Measurements from ENCODE around the gene MICALL1. TPM values are rescaled to one million over a fixed set of nuclear protein-coding genes. Genes with fewer than 3 reads are reported as not detected.

Gene MICALL1
- total and polyA plus RNA-seq, 2 experiments from 2014 or later: 8.0 to 41.4 TPM

DNA sequence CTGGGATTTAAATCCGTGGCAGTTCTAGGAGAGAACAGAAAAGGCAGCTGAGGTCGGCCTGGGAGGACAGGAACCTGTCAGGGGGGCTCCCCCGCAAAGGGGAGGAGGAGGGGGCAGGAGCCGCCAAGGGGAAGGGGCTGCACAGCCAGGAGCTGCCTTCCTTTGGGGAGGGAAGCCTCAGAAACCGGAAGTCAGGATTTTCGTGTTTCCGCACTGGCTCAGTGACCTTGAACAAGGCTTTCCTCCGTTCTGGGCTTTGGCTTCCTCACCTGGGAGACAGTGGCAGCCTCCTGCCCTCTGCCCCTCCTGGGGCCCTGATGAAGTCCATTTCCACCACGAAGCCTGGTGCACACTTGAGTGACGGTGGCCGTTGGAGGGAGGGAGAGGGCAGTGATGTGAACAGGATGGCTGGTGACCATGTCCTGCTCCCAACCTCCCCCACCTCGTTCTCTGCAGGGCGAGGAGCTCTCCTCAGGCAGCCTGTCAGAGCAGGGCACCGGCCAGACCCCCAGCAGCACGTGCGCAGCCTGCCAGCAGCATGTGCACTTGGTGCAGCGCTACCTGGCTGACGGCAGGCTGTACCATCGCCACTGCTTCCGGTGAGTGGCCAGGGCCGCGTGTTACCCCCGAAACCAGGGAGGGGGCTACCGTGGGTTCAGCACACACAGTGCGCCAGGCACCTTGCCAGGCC lies 12.6 kb downstream of the MICALL1 start:
- in situ Hi-C loops (cut with MboI): no loop called here
- H3F3A ChIP-seq (ENCODE audit: insufficient read depth): no peaks in the 10 kb centered on the region
- TF ChIP-seq EZH2phosphoT487 (IDR thresholded peaks at IDR 0.05; ENCODE audit: insufficient read depth, low read depth): no peak
- no peak for TF ChIP-seq EZH2 (IDR thresholded peaks at IDR 0.05; ENCODE audit: insufficient read depth, poor library complexity, severe bottlenecking)
- H3K9ac ChIP-seq: no peak overlapping the region
- no peaks in the 10 kb centered on the region for H3K4me1 ChIP-seq (ENCODE audit: insufficient read depth)
- no peaks in the 10 kb centered on the region for H4K20me1 ChIP-seq (ENCODE audit: insufficient read depth)
- H3K9me2 ChIP-seq (ENCODE audit: insufficient read depth): no peaks in the 10 kb centered on the region
- H3K36me3 ChIP-seq (ENCODE audit: low read depth): peaks cover 48% of the 10 kb centered on the region
- no peaks in the 10 kb centered on the region for H3K9me3 ChIP-seq (ENCODE audit: low read depth)
- no peaks in the 10 kb centered on the region for H3K27me3 ChIP-seq (replicated peaks; ENCODE audit: insufficient read depth)
- DNase-seq: no peak
- H3K27ac ChIP-seq: no peak overlapping the region
- H3K79me2 ChIP-seq (ENCODE audit: insufficient read depth): no peaks in the 10 kb centered on the region
- H2AFZ ChIP-seq: no peak overlapping the region
- H3K4me2 ChIP-seq (ENCODE audit: unreplicated experiment): no peak overlapping the region
- no peak overlapping the region for H3K4me3 ChIP-seq
- WGBS, 2 experiments (ENCODE audit: low coverage in 1 of 2, low lambda C conversion rate in 2 of 2, missing lambda C conversion rate in 2 of 2): 83 to 86% methylated on average over 20 to 23 of the region's 25 CpGs

DNA sequence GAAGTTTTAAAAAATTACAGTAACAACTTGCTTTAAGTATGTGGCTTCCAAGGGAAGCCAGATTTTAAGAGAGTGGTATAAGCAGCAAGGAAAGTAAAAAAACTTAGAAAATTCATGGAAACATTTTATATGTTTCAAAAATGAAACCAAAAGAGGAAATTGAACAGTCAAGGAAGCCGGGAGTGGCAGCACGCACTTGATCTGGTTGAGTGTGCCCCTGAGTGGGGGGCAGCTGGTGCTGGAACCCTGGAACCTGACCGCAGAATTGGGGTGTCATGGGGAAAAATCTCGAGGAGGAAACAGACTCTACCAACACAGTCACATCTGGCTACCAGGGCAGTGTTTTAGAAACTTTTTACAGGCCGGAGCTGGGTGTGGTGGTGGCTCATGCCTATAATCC lies 14.0 kb downstream of the MICALL1 start:
- Histone ChIP-seq H3K36me3 (ENCODE audit: low read depth) (peaks cover 41% of the 10 kb centered on the region), H3K9ac (no peak overlapping the region)

DNA sequence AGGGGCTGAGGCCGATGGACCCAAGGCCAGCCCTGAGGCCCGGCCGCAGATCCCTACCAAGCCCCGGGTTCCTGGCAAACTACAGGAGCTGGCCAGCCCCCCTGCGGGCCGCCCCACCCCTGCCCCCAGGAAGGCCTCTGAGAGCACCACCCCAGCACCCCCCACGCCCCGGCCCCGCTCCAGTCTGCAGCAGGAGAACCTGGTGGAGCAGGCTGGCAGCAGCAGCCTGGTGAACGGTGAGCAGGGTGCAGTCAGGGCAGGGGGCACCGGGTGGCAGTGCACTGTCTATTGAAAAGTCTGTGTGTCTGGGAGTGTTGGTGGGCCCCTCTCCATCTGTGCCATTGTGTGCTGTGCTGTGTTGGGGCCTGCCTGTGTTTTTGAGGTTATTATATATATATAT lies 16.1 kb downstream of the MICALL1 start:
- no peak overlapping the region for H3K4me2 ChIP-seq (ENCODE audit: unreplicated experiment)
- H3K36me3 ChIP-seq (ENCODE audit: low read depth): peaks cover 26% of the 10 kb centered on the region
- in situ Hi-C loops (cut with MboI): no loop called here
- H3K9me2 ChIP-seq (ENCODE audit: insufficient read depth): no peaks in the 10 kb centered on the region
- no peak overlapping the region for H3K4me3 ChIP-seq
- no peaks in the 10 kb centered on the region for H3K27me3 ChIP-seq (replicated peaks; ENCODE audit: insufficient read depth)
- H3K9ac ChIP-seq: no peak overlapping the region
- no peaks in the 10 kb centered on the region for H3F3A ChIP-seq (ENCODE audit: insufficient read depth)
- 90 to 91% methylated on average over 4 to 7 of the region's 11 CpGs for WGBS, 2 experiments (ENCODE audit: low coverage in 1 of 2, low lambda C conversion rate in 2 of 2, missing lambda C conversion rate in 2 of 2)
- no peaks in the 10 kb centered on the region for H3K4me1 ChIP-seq (ENCODE audit: insufficient read depth)
- no peaks in the 10 kb centered on the region for H4K20me1 ChIP-seq (ENCODE audit: insufficient read depth)
- DNase-seq: no peak
- H3K9me3 ChIP-seq (ENCODE audit: low read depth): no peaks in the 10 kb centered on the region
- H3K79me2 ChIP-seq (ENCODE audit: insufficient read depth): no peaks in the 10 kb centered on the region
- H3K27ac ChIP-seq: no peak overlapping the region
- H2AFZ ChIP-seq: no peak overlapping the region
- TF ChIP-seq EZH2 (IDR thresholded peaks at IDR 0.05; ENCODE audit: insufficient read depth, poor library complexity, severe bottlenecking): no peak
- no peak for TF ChIP-seq EZH2phosphoT487 (IDR thresholded peaks at IDR 0.05; ENCODE audit: insufficient read depth, low read depth)

More for the DNA sequence above, 14.0 kb downstream of the MICALL1 start:
- H3K4me1 ChIP-seq (ENCODE audit: insufficient read depth): no peaks in the 10 kb centered on the region
- no peaks in the 10 kb centered on the region for H3K79me2 ChIP-seq (ENCODE audit: insufficient read depth)
- WGBS, 2 experiments (ENCODE audit: low coverage in 1 of 2, low lambda C conversion rate in 2 of 2, missing lambda C conversion rate in 2 of 2): 76 to 88% methylated on average over 5 of the region's 5 CpGs
- no peaks in the 10 kb centered on the region for H3F3A ChIP-seq (ENCODE audit: insufficient read depth)
- no peak for DNase-seq
- H2AFZ ChIP-seq: no peak overlapping the region
- no peak for TF ChIP-seq EZH2phosphoT487 (IDR thresholded peaks at IDR 0.05; ENCODE audit: insufficient read depth, low read depth)
- no peak for TF ChIP-seq EZH2 (IDR thresholded peaks at IDR 0.05; ENCODE audit: insufficient read depth, poor library complexity, severe bottlenecking)
- no peaks in the 10 kb centered on the region for H4K20me1 ChIP-seq (ENCODE audit: insufficient read depth)
- H3K4me2 ChIP-seq (ENCODE audit: unreplicated experiment): no peak overlapping the region
- in situ Hi-C loops (cut with MboI): no loop called here
- no peaks in the 10 kb centered on the region for H3K9me3 ChIP-seq (ENCODE audit: low read depth)
- no peak overlapping the region for H3K27ac ChIP-seq
- H3K9me2 ChIP-seq (ENCODE audit: insufficient read depth): no peaks in the 10 kb centered on the region
- no peaks in the 10 kb centered on the region for H3K27me3 ChIP-seq (replicated peaks; ENCODE audit: insufficient read depth)
- no peak overlapping the region for H3K4me3 ChIP-seq

DNA sequence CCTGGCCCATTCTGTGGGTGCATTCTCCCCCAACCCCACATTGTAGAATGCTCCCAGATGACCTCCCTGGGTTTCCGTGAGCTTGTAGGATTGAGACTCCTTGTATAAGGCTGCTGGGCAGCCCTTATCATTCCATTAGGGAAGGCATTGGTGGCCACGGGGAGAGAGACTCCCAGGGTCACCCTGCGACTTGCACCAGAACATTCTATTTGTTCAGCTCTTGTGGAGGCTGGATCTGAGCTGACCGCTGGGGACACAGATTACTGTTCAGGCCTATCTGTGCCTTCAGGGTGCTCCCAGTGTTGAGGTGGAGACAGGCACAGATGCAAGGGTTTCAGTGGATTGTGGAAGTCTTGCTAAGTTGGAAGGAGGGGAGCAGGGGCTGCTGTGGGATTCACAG lies 17.8 kb downstream of the MICALL1 start:
- no peak for TF ChIP-seq EZH2phosphoT487 (IDR thresholded peaks at IDR 0.05; ENCODE audit: insufficient read depth, low read depth)
- no peak for TF ChIP-seq EZH2 (IDR thresholded peaks at IDR 0.05; ENCODE audit: insufficient read depth, poor library complexity, severe bottlenecking)
- H3K27ac ChIP-seq: no peak overlapping the region
- 96 to 98% methylated on average over 4 of the region's 4 CpGs for WGBS, 2 experiments (ENCODE audit: low coverage in 1 of 2, low lambda C conversion rate in 2 of 2, missing lambda C conversion rate in 2 of 2)
- peaks cover 22% of the 10 kb centered on the region for H3K36me3 ChIP-seq (ENCODE audit: low read depth)
- no peak for DNase-seq
- no peaks in the 10 kb centered on the region for H3K9me3 ChIP-seq (ENCODE audit: low read depth)
- no peak overlapping the region for H3K4me2 ChIP-seq (ENCODE audit: unreplicated experiment)
- H2AFZ ChIP-seq: no peak overlapping the region
- no peaks in the 10 kb centered on the region for H3K4me1 ChIP-seq (ENCODE audit: insufficient read depth)
- H3K9me2 ChIP-seq (ENCODE audit: insufficient read depth): no peaks in the 10 kb centered on the region
- no peaks in the 10 kb centered on the region for H3F3A ChIP-seq (ENCODE audit: insufficient read depth)
- H3K9ac ChIP-seq: no peak overlapping the region
- H3K79me2 ChIP-seq (ENCODE audit: insufficient read depth): no peaks in the 10 kb centered on the region
- in situ Hi-C loops (cut with MboI): no loop called here
- no peaks in the 10 kb centered on the region for H3K27me3 ChIP-seq (replicated peaks; ENCODE audit: insufficient read depth)
- H4K20me1 ChIP-seq (ENCODE audit: insufficient read depth): no peaks in the 10 kb centered on the region
- H3K4me3 ChIP-seq: no peak overlapping the region

All from GM23248 (cell line).